ENCODE data around the gene ZCCHC8.

ZCCHC8 gene

GRCh38 chr12:122421821-122422729 is 78.7 kb downstream of the ZCCHC8 start, which contains the start of gene CLIP1:
Gene CLIP1, minus strand, starts transcription at chr12:122422669. Its CDS starts 42,217 bp downstream, at chr12:122380452.
- no peak for FAIRE-seq

All from TTC549 (cell line).